Measurements from ENCODE around the gene AMPD1.

AMPD1 gene

DNA sequence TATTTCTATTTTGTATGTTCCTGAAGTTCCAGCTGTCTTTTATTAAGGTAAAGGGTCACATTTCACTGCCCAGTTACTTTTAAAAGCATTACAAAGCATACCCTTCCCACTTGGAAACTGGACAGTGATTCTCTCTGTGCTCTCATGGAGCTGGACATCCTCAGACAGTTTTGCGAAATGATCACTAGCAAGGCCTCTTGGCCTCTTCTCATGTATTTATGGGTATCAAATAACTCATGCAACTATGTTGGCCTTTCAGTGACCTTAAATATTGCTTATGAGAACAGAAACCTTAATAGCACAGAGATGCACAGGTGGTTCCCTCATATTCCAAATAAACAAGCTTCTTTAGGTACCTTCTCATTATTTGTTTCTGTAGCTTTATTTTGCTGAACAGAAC lies 7.9 kb upstream of the AMPD1 start:
- no peak overlapping the region for H2AFZ ChIP-seq (ENCODE audit: low read length)
- H3F3A ChIP-seq (ENCODE audit: insufficient read depth, low read length) = peaks cover 37% of the 10 kb centered on the region
- TF ChIP-seq, protein P1, sequence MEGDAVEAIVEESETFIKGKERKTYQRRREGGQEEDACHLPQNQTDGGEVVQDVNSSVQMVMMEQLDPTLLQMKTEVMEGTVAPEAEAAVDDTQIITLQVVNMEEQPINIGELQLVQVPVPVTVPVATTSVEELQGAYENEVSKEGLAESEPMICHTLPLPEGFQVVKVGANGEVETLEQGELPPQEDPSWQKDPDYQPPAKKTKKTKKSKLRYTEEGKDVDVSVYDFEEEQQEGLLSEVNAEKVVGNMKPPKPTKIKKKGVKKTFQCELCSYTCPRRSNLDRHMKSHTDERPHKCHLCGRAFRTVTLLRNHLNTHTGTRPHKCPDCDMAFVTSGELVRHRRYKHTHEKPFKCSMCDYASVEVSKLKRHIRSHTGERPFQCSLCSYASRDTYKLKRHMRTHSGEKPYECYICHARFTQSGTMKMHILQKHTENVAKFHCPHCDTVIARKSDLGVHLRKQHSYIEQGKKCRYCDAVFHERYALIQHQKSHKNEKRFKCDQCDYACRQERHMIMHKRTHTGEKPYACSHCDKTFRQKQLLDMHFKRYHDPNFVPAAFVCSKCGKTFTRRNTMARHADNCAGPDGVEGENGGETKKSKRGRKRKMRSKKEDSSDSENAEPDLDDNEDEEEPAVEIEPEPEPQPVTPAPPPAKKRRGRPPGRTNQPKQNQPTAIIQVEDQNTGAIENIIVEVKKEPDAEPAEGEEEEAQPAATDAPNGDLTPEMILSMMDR (IDR thresholded peaks at IDR 0.05; ENCODE audit: low read length) = no peak
- no peak for TF ChIP-seq EZH2phosphoT487 (IDR thresholded peaks at IDR 0.05; ENCODE audit: low read length)
- TF ChIP-seq EZH2 (optimal IDR thresholded peaks at IDR 0.05; ENCODE audit: low read depth, low read length) = no peak
- H3K27ac ChIP-seq (ENCODE audit: low read length) = peak overlapping the region; percentile 99
- H3K27me3 ChIP-seq (replicated peaks; ENCODE audit: insufficient read depth, low read length) = no peaks in the 10 kb centered on the region
- H3K9ac ChIP-seq (ENCODE audit: low read length) = peak overlapping the region; percentile 71
- DNase-seq = peak; percentile 82
- H3K4me3 ChIP-seq (ENCODE audit: low read length) = 0 out of 2 replicates have a peak overlapping the region, but pooled peaks have one; percentile 15
- no peaks in the 10 kb centered on the region for H4K20me1 ChIP-seq (ENCODE audit: insufficient read depth, low read length)
- no peaks in the 10 kb centered on the region for H3K9me3 ChIP-seq (replicated peaks; ENCODE audit: insufficient read depth, low read length)
- H3K4me2 ChIP-seq (ENCODE audit: low read depth, low read length) = peak overlapping the region; percentile 63
- no peaks in the 10 kb centered on the region for H3K9me2 ChIP-seq (replicated peaks; ENCODE audit: insufficient read depth, low read length)
- H3K36me3 ChIP-seq (replicated peaks; ENCODE audit: insufficient read depth, low read length) = no peaks in the 10 kb centered on the region
- H3K4me1 ChIP-seq (ENCODE audit: low read length) = peaks cover 64% of the 10 kb centered on the region
- peaks cover 10% of the 10 kb centered on the region for H3K79me2 ChIP-seq (ENCODE audit: low read length)

DNA sequence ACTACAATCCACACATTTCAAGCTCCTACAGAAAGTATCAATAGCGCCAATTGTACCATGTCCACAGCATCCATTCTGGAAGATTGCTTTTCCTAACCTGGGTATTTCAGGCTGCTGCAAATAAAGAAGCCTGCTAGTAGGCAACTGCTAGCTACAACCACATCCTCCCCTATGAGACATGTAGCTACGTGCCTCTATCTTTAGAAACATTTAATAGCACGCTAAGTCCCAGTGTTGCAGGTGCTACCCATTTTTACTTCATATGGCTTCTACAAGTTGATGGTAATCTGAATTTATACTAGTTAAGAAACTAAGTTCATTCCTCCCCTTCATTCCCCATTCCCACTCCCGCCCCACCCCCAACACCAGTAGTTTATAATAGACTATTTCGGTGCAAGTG lies 7.4 kb upstream of the AMPD1 start:
- peak; percentile 67 for DNase-seq
- Histone ChIP-seq H3K27me3 (replicated peaks; ENCODE audit: insufficient read depth, low read length) (no peaks in the 10 kb centered on the region), H3K9ac (ENCODE audit: low read length) (peak overlapping the region; percentile 71), H3K4me3 (ENCODE audit: low read length) (0 out of 2 replicates have a peak overlapping the region, but pooled peaks have one; percentile 15), H3K36me3 (replicated peaks; ENCODE audit: insufficient read depth, low read length) (no peaks in the 10 kb centered on the region), H4K20me1 (ENCODE audit: insufficient read depth, low read length) (no peaks in the 10 kb centered on the region), H3K27ac (ENCODE audit: low read length) (peak overlapping the region; percentile 99), H3K9me3 (replicated peaks; ENCODE audit: insufficient read depth, low read length) (no peaks in the 10 kb centered on the region), H2AFZ (ENCODE audit: low read length) (no peak overlapping the region), H3K4me1 (ENCODE audit: low read length) (peaks cover 59% of the 10 kb centered on the region), H3F3A (ENCODE audit: insufficient read depth, low read length) (peaks cover 32% of the 10 kb centered on the region), H3K79me2 (ENCODE audit: low read length) (peaks cover 10% of the 10 kb centered on the region), H3K4me2 (ENCODE audit: low read depth, low read length) (peak overlapping the region; percentile 63), H3K9me2 (replicated peaks; ENCODE audit: insufficient read depth, low read length) (no peaks in the 10 kb centered on the region)
- TF ChIP-seq, protein P1 (IDR thresholded peaks at IDR 0.05; ENCODE audit: low read length) = no peak
- no peak for TF ChIP-seq EZH2 (optimal IDR thresholded peaks at IDR 0.05; ENCODE audit: low read depth, low read length)
- no peak for TF ChIP-seq EZH2phosphoT487 (IDR thresholded peaks at IDR 0.05; ENCODE audit: low read length)

DNA sequence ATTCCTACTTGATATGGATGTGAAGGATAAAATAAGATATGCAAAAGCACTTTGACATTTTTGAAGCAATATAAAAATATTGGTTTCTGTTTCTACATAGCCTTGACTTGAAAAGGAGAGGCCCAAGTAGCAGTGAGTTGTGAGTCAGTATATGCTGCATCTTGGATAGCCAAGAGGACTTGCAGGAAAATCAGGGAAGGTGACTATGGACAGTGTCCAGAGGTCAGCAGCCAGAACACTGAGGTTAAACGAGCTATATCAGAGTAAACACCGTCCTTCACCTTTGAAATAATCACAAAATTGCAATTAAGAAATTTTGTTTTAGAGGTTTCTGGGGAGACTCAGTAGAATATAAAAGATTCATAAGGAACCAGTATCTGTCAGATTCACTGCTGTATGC lies 6.6 kb upstream of the AMPD1 start:
- Histone ChIP-seq H4K20me1 (ENCODE audit: insufficient read depth, low read length) (no peaks in the 10 kb centered on the region), H3K9me3 (replicated peaks; ENCODE audit: insufficient read depth, low read length) (no peaks in the 10 kb centered on the region), H3K4me2 (ENCODE audit: low read depth, low read length) (peak overlapping the region; percentile 63; the same call in 1 of the 2 replicates), H3K27me3 (replicated peaks; ENCODE audit: insufficient read depth, low read length) (no peaks in the 10 kb centered on the region), H3K9ac (ENCODE audit: low read length) (peak overlapping the region; percentile 71), H3K9me2 (replicated peaks; ENCODE audit: insufficient read depth, low read length) (no peaks in the 10 kb centered on the region), H3K36me3 (replicated peaks; ENCODE audit: insufficient read depth, low read length) (no peaks in the 10 kb centered on the region), H2AFZ (ENCODE audit: low read length) (no peak overlapping the region), H3K27ac (ENCODE audit: low read length) (peak overlapping the region; percentile 99), H3K79me2 (ENCODE audit: low read length) (peaks cover 10% of the 10 kb centered on the region), H3F3A (ENCODE audit: insufficient read depth, low read length) (peaks cover 28% of the 10 kb centered on the region), H3K4me3 (ENCODE audit: low read length) (no peak overlapping the region), H3K4me1 (ENCODE audit: low read length) (peaks cover 59% of the 10 kb centered on the region)
- DNase-seq = no peak
- TF ChIP-seq EZH2phosphoT487 (IDR thresholded peaks at IDR 0.05; ENCODE audit: low read length) (no peak), EZH2 (optimal IDR thresholded peaks at IDR 0.05; ENCODE audit: low read depth, low read length) (no peak)
- TF ChIP-seq, protein P1 (IDR thresholded peaks at IDR 0.05; ENCODE audit: low read length) = no peak
